ENCODE measurements around the gene UBA52.
A peak's percentile ranks its signal among the peaks of the same experiment; 100 is the strongest.

The UBA52 gene

GRCh38 chr19:18542941-18543813 is 28.5 kb upstream of the UBA52 start, which contains the start of gene FKBP8:
TSS of gene FKBP8 (minus strand) at chr19:18543573. CDS start at chr19:18541970, 1,603 bp downstream.
- H3K23ac ChIP-seq (ENCODE audit: low read length): peak within 1 kb of the TSS; percentile 74
- no peaks in the 10 kb centered on the region for H3K27me3 ChIP-seq (ENCODE audit: insufficient read depth, low read length, poor library complexity)
- peak within 1 kb of the TSS; percentile 80 for H3K4me3 ChIP-seq (ENCODE audit: low read length)
- H3K79me2 ChIP-seq (ENCODE audit: control insufficient read depth, insufficient read depth, low read length): peaks cover 6% of the 10 kb centered on the region
- H3K56ac ChIP-seq (ENCODE audit: low read length): peak within 1 kb of the TSS; percentile 91
- peak; percentile 89 for DNase-seq
- no peak within 1 kb of the TSS for H2BK15ac ChIP-seq (replicated peaks; ENCODE audit: low read depth)
- WGBS (ENCODE audit: extremely low coverage, insufficient coverage, low lambda C conversion rate): no CpG with 5 or more reads among the region's 86 CpGs
- H3K4me1 ChIP-seq (ENCODE audit: control insufficient read depth, low read depth, low read length): no peaks in the 10 kb centered on the region
- peaks cover 8% of the 10 kb centered on the region for H3K36me3 ChIP-seq (ENCODE audit: control insufficient read depth, insufficient read depth, low read length)
- peak within 1 kb of the TSS; percentile 9 for H2BK5ac ChIP-seq (ENCODE audit: low read length)
- H3K4ac ChIP-seq (ENCODE audit: low read depth, low read length): peak within 1 kb of the TSS; percentile 79
- peak within 1 kb of the TSS; percentile 85 for H3K9ac ChIP-seq (ENCODE audit: low read length)
- peak within 1 kb of the TSS; percentile 48 for H3K27ac ChIP-seq (ENCODE audit: low read depth, low read length)
- peak within 1 kb of the TSS; percentile 48 for H2AK5ac ChIP-seq (ENCODE audit: low read length)
- H3K4me2 ChIP-seq (ENCODE audit: low read length): peak within 1 kb of the TSS; percentile 76
- peaks cover 11% of the 10 kb centered on the region for H3K79me1 ChIP-seq (ENCODE audit: low read length)
- no peak within 1 kb of the TSS for H2BK120ac ChIP-seq (ENCODE audit: low read depth, low read length)
- H4K5ac ChIP-seq (ENCODE audit: low read length): no peak within 1 kb of the TSS
- peak within 1 kb of the TSS; percentile 14 for H4K8ac ChIP-seq (ENCODE audit: low read depth, low read length)
- peak within 1 kb of the TSS; percentile 97 for H3K18ac ChIP-seq (ENCODE audit: low read length)

- Histone ChIP-seq H3K23ac (ENCODE audit: low read length) (no peak overlapping the region), H3K4me2 (ENCODE audit: low read length) (peak overlapping the region; percentile 70), H3K4me1 (ENCODE audit: control insufficient read depth, low read depth, low read length) (no peaks in the 10 kb centered on the region), H3K56ac (ENCODE audit: low read length) (peak overlapping the region; percentile 80), H2AK5ac (ENCODE audit: low read length) (no peak overlapping the region), H3K4me3 (ENCODE audit: low read length) (peak overlapping the region; percentile 3), H3K18ac (ENCODE audit: low read length) (peak overlapping the region; percentile 71), H3K27me3 (ENCODE audit: insufficient read depth, low read length, poor library complexity) (no peaks in the 10 kb centered on the region), H3K36me3 (ENCODE audit: control insufficient read depth, insufficient read depth, low read length) (peaks cover 8% of the 10 kb centered on the region), H4K5ac (ENCODE audit: low read length) (no peak overlapping the region), H2BK120ac (ENCODE audit: low read depth, low read length) (no peak overlapping the region), H3K9ac (ENCODE audit: low read length) (peak overlapping the region; percentile 62), H2BK5ac (ENCODE audit: low read length) (peak overlapping the region; percentile 9), H3K27ac (ENCODE audit: low read depth, low read length) (peak overlapping the region; percentile 35), H3K79me2 (ENCODE audit: control insufficient read depth, insufficient read depth, low read length) (peaks cover 6% of the 10 kb centered on the region), H2BK15ac (replicated peaks; ENCODE audit: low read depth) (no peak overlapping the region), H3K79me1 (ENCODE audit: low read length) (peaks cover 11% of the 10 kb centered on the region), H3K4ac (ENCODE audit: low read depth, low read length) (peak overlapping the region; percentile 70), H4K8ac (ENCODE audit: low read depth, low read length) (no peak overlapping the region)
- WGBS (ENCODE audit: extremely low coverage, insufficient coverage, low lambda C conversion rate): no CpG with 5 or more reads among the region's 12 CpGs
- peak; percentile 91 for DNase-seq
Measured at GRCh38 chr19:18543814-18544475, 27.7 kb upstream of the UBA52 start.

GRCh38 chr19:18551631-18552030 is 20.0 kb upstream of the UBA52 start:
- no CpG with 5 or more reads among the region's 6 CpGs for WGBS (ENCODE audit: extremely low coverage, insufficient coverage, low lambda C conversion rate)

GRCh38 chr19:18557411-18558201 is 14.1 kb upstream of the UBA52 start, which contains the start of gene KXD1:
TSS of gene KXD1 (plus strand) at chr19:18557870. CDS start at chr19:18562057, 4,187 bp downstream.
- Histone ChIP-seq H3K4me2 (ENCODE audit: low read length) (peak within 1 kb of the TSS; percentile 40), H2BK120ac (ENCODE audit: low read depth, low read length) (no peak within 1 kb of the TSS), H2BK15ac (replicated peaks; ENCODE audit: low read depth) (no peak within 1 kb of the TSS), H2BK5ac (ENCODE audit: low read length) (no peak within 1 kb of the TSS), H3K27me3 (ENCODE audit: insufficient read depth, low read length, poor library complexity) (no peaks in the 10 kb centered on the region), H2AK5ac (ENCODE audit: low read length) (peak within 1 kb of the TSS; percentile 14), H4K5ac (ENCODE audit: low read length) (no peak within 1 kb of the TSS), H3K56ac (ENCODE audit: low read length) (peak within 1 kb of the TSS; percentile 82), H3K4me1 (ENCODE audit: control insufficient read depth, low read depth, low read length) (peaks cover 1% of the 10 kb centered on the region), H3K9ac (ENCODE audit: low read length) (peak within 1 kb of the TSS; percentile 72), H3K4ac (ENCODE audit: low read depth, low read length) (peak within 1 kb of the TSS; percentile 88), H3K27ac (ENCODE audit: low read depth, low read length) (no peak within 1 kb of the TSS), H4K8ac (ENCODE audit: low read depth, low read length) (no peak within 1 kb of the TSS), H3K36me3 (ENCODE audit: control insufficient read depth, insufficient read depth, low read length) (peaks cover 2% of the 10 kb centered on the region), H3K79me1 (ENCODE audit: low read length) (peaks cover 12% of the 10 kb centered on the region), H3K4me3 (ENCODE audit: low read length) (peak within 1 kb of the TSS; percentile 87), H3K23ac (ENCODE audit: low read length) (no peak within 1 kb of the TSS), H3K18ac (ENCODE audit: low read length) (peak within 1 kb of the TSS; percentile 72), H3K79me2 (ENCODE audit: control insufficient read depth, insufficient read depth, low read length) (peaks cover 16% of the 10 kb centered on the region)
- WGBS (ENCODE audit: extremely low coverage, insufficient coverage, low lambda C conversion rate): no CpG with 5 or more reads among the region's 58 CpGs
- peak; percentile 97 for DNase-seq

More at GRCh38 chr19:18551631-18552030, 20.0 kb upstream of the UBA52 start:
- Histone ChIP-seq H3K36me3 (ENCODE audit: control insufficient read depth, insufficient read depth, low read length) (no peaks in the 10 kb centered on the region), H2BK15ac (replicated peaks; ENCODE audit: low read depth) (no peak overlapping the region), H3K4me3 (ENCODE audit: low read length) (no peak overlapping the region), H3K56ac (ENCODE audit: low read length) (peak overlapping the region; percentile 34), H4K5ac (ENCODE audit: low read length) (no peak overlapping the region), H3K18ac (ENCODE audit: low read length) (no peak overlapping the region), H3K4me2 (ENCODE audit: low read length) (no peak overlapping the region), H3K27ac (ENCODE audit: low read depth, low read length) (no peak overlapping the region), H2BK120ac (ENCODE audit: low read depth, low read length) (no peak overlapping the region), H2BK5ac (ENCODE audit: low read length) (no peak overlapping the region), H2AK5ac (ENCODE audit: low read length) (no peak overlapping the region), H3K79me1 (ENCODE audit: low read length) (no peaks in the 10 kb centered on the region), H3K79me2 (ENCODE audit: control insufficient read depth, insufficient read depth, low read length) (no peaks in the 10 kb centered on the region), H3K23ac (ENCODE audit: low read length) (no peak overlapping the region), H3K4ac (ENCODE audit: low read depth, low read length) (no peak overlapping the region), H3K9ac (ENCODE audit: low read length) (no peak overlapping the region), H4K8ac (ENCODE audit: low read depth, low read length) (no peak overlapping the region), H3K4me1 (ENCODE audit: control insufficient read depth, low read depth, low read length) (no peaks in the 10 kb centered on the region), H3K27me3 (ENCODE audit: insufficient read depth, low read length, poor library complexity) (no peaks in the 10 kb centered on the region)
- DNase-seq: no peak

- peaks cover 2% of the 10 kb centered on the region for H3K36me3 ChIP-seq (ENCODE audit: control insufficient read depth, insufficient read depth, low read length)
- H2BK120ac ChIP-seq (ENCODE audit: low read depth, low read length): no peak overlapping the region
- WGBS (ENCODE audit: extremely low coverage, insufficient coverage, low lambda C conversion rate): no CpG with 5 or more reads among the region's 11 CpGs
- peak overlapping the region; percentile 88 for H3K4ac ChIP-seq (ENCODE audit: low read depth, low read length)
- peak overlapping the region; percentile 72 for H3K18ac ChIP-seq (ENCODE audit: low read length)
- DNase-seq: no peak
- peak overlapping the region; percentile 87 for H3K4me3 ChIP-seq (ENCODE audit: low read length)
- no peak overlapping the region for H2AK5ac ChIP-seq (ENCODE audit: low read length)
- peaks cover 16% of the 10 kb centered on the region for H3K79me2 ChIP-seq (ENCODE audit: control insufficient read depth, insufficient read depth, low read length)
- peak overlapping the region; percentile 72 for H3K9ac ChIP-seq (ENCODE audit: low read length)
- H2BK5ac ChIP-seq (ENCODE audit: low read length): no peak overlapping the region
- peaks cover 12% of the 10 kb centered on the region for H3K79me1 ChIP-seq (ENCODE audit: low read length)
- no peak overlapping the region for H3K23ac ChIP-seq (ENCODE audit: low read length)
- H3K4me1 ChIP-seq (ENCODE audit: control insufficient read depth, low read depth, low read length): peaks cover 1% of the 10 kb centered on the region
- H4K8ac ChIP-seq (ENCODE audit: low read depth, low read length): no peak overlapping the region
- no peak overlapping the region for H3K27ac ChIP-seq (ENCODE audit: low read depth, low read length)
- H3K4me2 ChIP-seq (ENCODE audit: low read length): peak overlapping the region; percentile 40
- H2BK15ac ChIP-seq (replicated peaks; ENCODE audit: low read depth): no peak overlapping the region
- no peak overlapping the region for H4K5ac ChIP-seq (ENCODE audit: low read length)
- H3K56ac ChIP-seq (ENCODE audit: low read length): peak overlapping the region; percentile 82
- H3K27me3 ChIP-seq (ENCODE audit: insufficient read depth, low read length, poor library complexity): no peaks in the 10 kb centered on the region
Measured at GRCh38 chr19:18558202-18558555, 13.5 kb upstream of the UBA52 start.

Measured in mesendoderm (in vitro differentiated cells).